GM23338 (cell line): ENCODE data around the gene EXOC3. TPM values are rescaled to one million over a fixed set of nuclear protein-coding genes. Genes with fewer than 3 reads are reported as not detected.

Experiments used
- ATAC-seq: fragments of 200-7000 bp; cut with Tn5 transposase; 3 replicates; pipeline ENCODE4 v1.9.1; 2020
- DNase-seq: peaks from one replicate; pipeline ENCODE4 v3.0.0-alpha.2; 2015; ENCODE audit warnings: low spot score
- H2AFZ ChIP-seq: fragments of 200-600 bp; sonication (generic); 2 replicates; pipeline ENCODE4 v1.8.0; 2016; ENCODE audit warnings: antibody characterized with exemption, mild to moderate bottlenecking, moderate library complexity
- H3F3A ChIP-seq: fragments of 200-600 bp; sonication (generic); replicated peaks from 2 replicates; pipeline ENCODE4 v1.8.0; 2017; ENCODE audit warnings: antibody characterized with exemption, mixed run types, low read depth
- H3K27ac ChIP-seq: fragments of 200-600 bp; sonication (generic); 2 replicates; pipeline ENCODE4 v1.6.1; 2016; ENCODE audit warnings: low read depth
- H3K27me3 ChIP-seq: fragments of 200-600 bp; sonication (generic); 2 replicates; pipeline ENCODE4 v1.8.0; 2016; ENCODE audit warnings: mild to moderate bottlenecking, mixed run types, moderate library complexity; ENCODE audit not compliant: insufficient read depth
- H3K36me3 ChIP-seq: fragments of 200-600 bp; sonication (generic); 2 replicates; pipeline ENCODE4 v1.8.0; 2016; ENCODE audit warnings: mild to moderate bottlenecking; ENCODE audit not compliant: insufficient read depth
- H3K4me1 ChIP-seq: fragments of 200-600 bp; sonication (generic); 2 replicates; pipeline ENCODE4 v1.8.0; 2016; ENCODE audit warnings: mild to moderate bottlenecking, moderate library complexity; ENCODE audit not compliant: insufficient read depth
- H3K4me2 ChIP-seq: fragments of 200-600 bp; sonication (generic); 2 replicates; pipeline ENCODE4 v1.7.1; 2017; ENCODE audit warnings: mixed run types
- H3K4me3 ChIP-seq: fragments of 200-600 bp; sonication (generic); 2 replicates; pipeline ENCODE4 v1.6.1; 2016; ENCODE audit warnings: mixed run types
- H3K79me2 ChIP-seq: fragments of 200-600 bp; sonication (generic); replicated peaks from 2 replicates; pipeline ENCODE4 v1.8.0; 2017; ENCODE audit warnings: mild to moderate bottlenecking; ENCODE audit not compliant: insufficient read depth
- H3K9me2 ChIP-seq: fragments of 200-600 bp; sonication (generic); 2 replicates; pipeline ENCODE4 v1.8.0; 2017; ENCODE audit not compliant: insufficient read depth
- H4K20me1 ChIP-seq: fragments of 200-600 bp; sonication (generic); replicated peaks from 2 replicates; pipeline ENCODE4 v1.8.0; 2017; ENCODE audit warnings: mild to moderate bottlenecking; ENCODE audit not compliant: insufficient read depth
- H3K27ac Mint-ChIP-seq: 2 replicates; pipeline ENCODE4 v1.8.0; 2020; ENCODE audit warnings: inconsistent platforms, mild to moderate bottlenecking, moderate library complexity, mixed read lengths
- H3K27me3 Mint-ChIP-seq: 3 replicates; pipeline ENCODE4 v1.8.0; 2022; ENCODE audit warnings: low read depth, mild to moderate bottlenecking, moderate library complexity, mixed read lengths, inconsistent platforms; ENCODE audit not compliant: insufficient read depth, poor library complexity
- H3K36me3 Mint-ChIP-seq: 3 replicates; pipeline ENCODE4 v1.8.0; 2021; ENCODE audit warnings: low read depth, mild to moderate bottlenecking, inconsistent platforms, moderate library complexity, mixed read lengths
- H3K4me1 Mint-ChIP-seq: 3 replicates; pipeline ENCODE4 v1.8.0; 2020; ENCODE audit warnings: mild to moderate bottlenecking, inconsistent platforms, mixed read lengths
- H3K4me3 Mint-ChIP-seq: 3 replicates; pipeline ENCODE4 v1.8.0; 2021; ENCODE audit warnings: moderate library complexity, mild to moderate bottlenecking, inconsistent platforms, mixed read lengths
- H3K9me3 Mint-ChIP-seq: 3 replicates; pipeline ENCODE4 v1.8.0; 2020; ENCODE audit warnings: moderate library complexity, mild to moderate bottlenecking, inconsistent platforms, mixed read lengths
- CREB1 ChIP-seq: fragments of 250-450 bp; sonication (Bioruptor Pico); IDR thresholded peaks from 2 replicates; pipeline ENCODE4 v1.5.0; 2020; ENCODE audit warnings: low read depth, mild to moderate bottlenecking, moderate library complexity
- EZH2 ChIP-seq: fragments of 200-600 bp; sonication (generic); IDR thresholded peaks from one replicate; pipeline ENCODE4 v1.8.0; 2017; ENCODE audit warnings: antibody characterized with exemption, mild to moderate bottlenecking, low read depth; ENCODE audit not compliant: unreplicated experiment
- EZH2phosphoT487 ChIP-seq: fragments of 200-600 bp; sonication (generic); IDR thresholded peaks from one replicate; pipeline ENCODE4 v1.8.1; 2018; ENCODE audit warnings: antibody characterized with exemption; ENCODE audit not compliant: unreplicated experiment
- JUNB ChIP-seq: IDR thresholded peaks from one replicate; pipeline ENCODE4 v1.6.1; 2016; ENCODE audit warnings: antibody characterized with exemption; ENCODE audit not compliant: unreplicated experiment
- NANOG ChIP-seq: IDR thresholded peaks from 2 replicates; pipeline ENCODE4 v1.6.1; 2016; ENCODE audit warnings: antibody characterized with exemption, borderline replicate concordance
- POLR2AphosphoS5 ChIP-seq: IDR thresholded peaks from 2 replicates; pipeline ENCODE4 v1.6.1; 2016; ENCODE audit warnings: antibody characterized with exemption, low read depth
- STAT1 ChIP-seq: IDR thresholded peaks from one replicate; pipeline ENCODE4 v1.6.1; 2016; ENCODE audit warnings: antibody characterized with exemption; ENCODE audit not compliant: unreplicated experiment
- ZNF114 ChIP-seq: fragments of 250-450 bp; sonication (Bioruptor Pico); IDR thresholded peaks from 2 replicates; pipeline ENCODE4 v1.5.0; 2020; ENCODE audit warnings: mild to moderate bottlenecking, moderate library complexity
- ZNF331 ChIP-seq: fragments of 250-450 bp; sonication (Bioruptor Pico); IDR thresholded peaks from 2 replicates; pipeline ENCODE4 v1.5.0; 2020; ENCODE audit warnings: low read depth, mild to moderate bottlenecking, moderate library complexity
- polyA plus RNA-seq: library from polyadenylated mRNA; unstranded; fragments of >200 nt; fragmentation: Nextera tagmentation; extraction: Ambion mirVana; gene quantifications from 2 replicates; pipeline ENCODE4 v1.2.1, GENCODE V29; 2016
- total RNA-seq: library from RNA; depleted of rRNA; stranded (reverse); fragments of >200 nt; shearing (Covaris generic); gene quantifications from 2 replicates; pipeline ENCODE4 v1.2.3, GENCODE V29; 2014
- TF ChIP-seq, protein P1 (sequence below): IDR thresholded peaks from 2 replicates; pipeline ENCODE4 v1.6.1; 2016; ENCODE audit warnings: antibody characterized with exemption
- TF ChIP-seq, protein P2 (sequence below): fragments of 250-450 bp; sonication (Bioruptor Pico); IDR thresholded peaks from 2 replicates; pipeline ENCODE4 v1.5.0; 2020; ENCODE audit warnings: mild to moderate bottlenecking, moderate library complexity
- TF ChIP-seq, protein P3 (sequence below): IDR thresholded peaks from one replicate; pipeline ENCODE4 v1.6.1; 2018; ENCODE audit warnings: antibody characterized with exemption; ENCODE audit not compliant: unreplicated experiment
- TF ChIP-seq, protein P4 (sequence below), 2 experiments: fragments of 200-600 bp in 1 of 2; sonication (generic) in 1 of 2; conservative IDR thresholded peaks; 2 replicates each; pipeline versions ENCODE4 v1.5.1 to v1.6.1; 2016 to 2017; ENCODE audit warnings: antibody characterized with exemption in 2 of 2, low read depth in 2 of 2, mild to moderate bottlenecking in 2 of 2, moderate library complexity in 1 of 2

Gene EXOC3
- total and polyA plus RNA-seq, 2 experiments from 2014 or later = 13.4 to 31.6 TPM

DNA sequence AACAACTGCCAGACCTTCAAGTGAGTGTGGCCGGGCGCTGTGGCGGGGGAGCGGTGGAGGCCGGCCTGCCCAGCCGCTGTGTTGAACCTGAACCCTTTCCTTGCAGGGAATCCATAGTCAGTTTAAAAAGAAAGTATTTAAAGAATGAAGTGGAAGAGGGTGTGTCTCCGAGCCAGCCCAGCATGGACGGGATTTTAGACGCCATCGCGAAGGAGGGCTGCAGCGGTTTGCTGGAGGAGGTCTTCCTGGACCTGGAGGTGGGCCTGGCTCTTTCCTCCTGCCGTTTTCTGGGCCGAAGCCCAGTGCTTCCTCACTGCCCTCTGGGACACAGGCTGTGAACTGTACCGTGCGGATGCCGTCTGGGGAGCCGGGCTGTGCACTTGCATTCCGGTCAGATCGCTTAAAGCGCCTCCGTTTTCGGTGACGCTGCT lies 19.1 kb downstream of the EXOC3 start:
- Mint-ChIP-seq H3K36me3 (peaks cover 37% of the 10 kb centered on the region), H3K4me3 (no peak overlapping the region), H3K27me3 (no peaks in the 10 kb centered on the region), H3K27ac (no peak overlapping the region), H3K4me1 (no peaks in the 10 kb centered on the region), H3K9me3 (no peaks in the 10 kb centered on the region)
- Histone ChIP-seq H3F3A (no peaks in the 10 kb centered on the region), H3K9me2 (no peaks in the 10 kb centered on the region), H3K4me3 (no peak overlapping the region), H3K79me2 (no peaks in the 10 kb centered on the region), H2AFZ (no peak overlapping the region), H3K4me1 (no peaks in the 10 kb centered on the region), H3K27ac (no peak overlapping the region), H3K27me3 (no peaks in the 10 kb centered on the region), H3K4me2 (no peak overlapping the region), H4K20me1 (no peaks in the 10 kb centered on the region), H3K36me3 (peaks cover 20% of the 10 kb centered on the region; the same call in 1 of the 2 replicates)
- no peak for ATAC-seq
- TF ChIP-seq EZH2phosphoT487 = no peak
- TF ChIP-seq EZH2 = no peak
- TF ChIP-seq, protein P1, sequence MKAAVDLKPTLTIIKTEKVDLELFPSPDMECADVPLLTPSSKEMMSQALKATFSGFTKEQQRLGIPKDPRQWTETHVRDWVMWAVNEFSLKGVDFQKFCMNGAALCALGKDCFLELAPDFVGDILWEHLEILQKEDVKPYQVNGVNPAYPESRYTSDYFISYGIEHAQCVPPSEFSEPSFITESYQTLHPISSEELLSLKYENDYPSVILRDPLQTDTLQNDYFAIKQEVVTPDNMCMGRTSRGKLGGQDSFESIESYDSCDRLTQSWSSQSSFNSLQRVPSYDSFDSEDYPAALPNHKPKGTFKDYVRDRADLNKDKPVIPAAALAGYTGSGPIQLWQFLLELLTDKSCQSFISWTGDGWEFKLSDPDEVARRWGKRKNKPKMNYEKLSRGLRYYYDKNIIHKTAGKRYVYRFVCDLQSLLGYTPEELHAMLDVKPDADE = no peak
- TF ChIP-seq JUNB = no peak
- no peak for TF ChIP-seq NANOG
- TF ChIP-seq STAT1 = no peak
- TF ChIP-seq, protein P2, sequence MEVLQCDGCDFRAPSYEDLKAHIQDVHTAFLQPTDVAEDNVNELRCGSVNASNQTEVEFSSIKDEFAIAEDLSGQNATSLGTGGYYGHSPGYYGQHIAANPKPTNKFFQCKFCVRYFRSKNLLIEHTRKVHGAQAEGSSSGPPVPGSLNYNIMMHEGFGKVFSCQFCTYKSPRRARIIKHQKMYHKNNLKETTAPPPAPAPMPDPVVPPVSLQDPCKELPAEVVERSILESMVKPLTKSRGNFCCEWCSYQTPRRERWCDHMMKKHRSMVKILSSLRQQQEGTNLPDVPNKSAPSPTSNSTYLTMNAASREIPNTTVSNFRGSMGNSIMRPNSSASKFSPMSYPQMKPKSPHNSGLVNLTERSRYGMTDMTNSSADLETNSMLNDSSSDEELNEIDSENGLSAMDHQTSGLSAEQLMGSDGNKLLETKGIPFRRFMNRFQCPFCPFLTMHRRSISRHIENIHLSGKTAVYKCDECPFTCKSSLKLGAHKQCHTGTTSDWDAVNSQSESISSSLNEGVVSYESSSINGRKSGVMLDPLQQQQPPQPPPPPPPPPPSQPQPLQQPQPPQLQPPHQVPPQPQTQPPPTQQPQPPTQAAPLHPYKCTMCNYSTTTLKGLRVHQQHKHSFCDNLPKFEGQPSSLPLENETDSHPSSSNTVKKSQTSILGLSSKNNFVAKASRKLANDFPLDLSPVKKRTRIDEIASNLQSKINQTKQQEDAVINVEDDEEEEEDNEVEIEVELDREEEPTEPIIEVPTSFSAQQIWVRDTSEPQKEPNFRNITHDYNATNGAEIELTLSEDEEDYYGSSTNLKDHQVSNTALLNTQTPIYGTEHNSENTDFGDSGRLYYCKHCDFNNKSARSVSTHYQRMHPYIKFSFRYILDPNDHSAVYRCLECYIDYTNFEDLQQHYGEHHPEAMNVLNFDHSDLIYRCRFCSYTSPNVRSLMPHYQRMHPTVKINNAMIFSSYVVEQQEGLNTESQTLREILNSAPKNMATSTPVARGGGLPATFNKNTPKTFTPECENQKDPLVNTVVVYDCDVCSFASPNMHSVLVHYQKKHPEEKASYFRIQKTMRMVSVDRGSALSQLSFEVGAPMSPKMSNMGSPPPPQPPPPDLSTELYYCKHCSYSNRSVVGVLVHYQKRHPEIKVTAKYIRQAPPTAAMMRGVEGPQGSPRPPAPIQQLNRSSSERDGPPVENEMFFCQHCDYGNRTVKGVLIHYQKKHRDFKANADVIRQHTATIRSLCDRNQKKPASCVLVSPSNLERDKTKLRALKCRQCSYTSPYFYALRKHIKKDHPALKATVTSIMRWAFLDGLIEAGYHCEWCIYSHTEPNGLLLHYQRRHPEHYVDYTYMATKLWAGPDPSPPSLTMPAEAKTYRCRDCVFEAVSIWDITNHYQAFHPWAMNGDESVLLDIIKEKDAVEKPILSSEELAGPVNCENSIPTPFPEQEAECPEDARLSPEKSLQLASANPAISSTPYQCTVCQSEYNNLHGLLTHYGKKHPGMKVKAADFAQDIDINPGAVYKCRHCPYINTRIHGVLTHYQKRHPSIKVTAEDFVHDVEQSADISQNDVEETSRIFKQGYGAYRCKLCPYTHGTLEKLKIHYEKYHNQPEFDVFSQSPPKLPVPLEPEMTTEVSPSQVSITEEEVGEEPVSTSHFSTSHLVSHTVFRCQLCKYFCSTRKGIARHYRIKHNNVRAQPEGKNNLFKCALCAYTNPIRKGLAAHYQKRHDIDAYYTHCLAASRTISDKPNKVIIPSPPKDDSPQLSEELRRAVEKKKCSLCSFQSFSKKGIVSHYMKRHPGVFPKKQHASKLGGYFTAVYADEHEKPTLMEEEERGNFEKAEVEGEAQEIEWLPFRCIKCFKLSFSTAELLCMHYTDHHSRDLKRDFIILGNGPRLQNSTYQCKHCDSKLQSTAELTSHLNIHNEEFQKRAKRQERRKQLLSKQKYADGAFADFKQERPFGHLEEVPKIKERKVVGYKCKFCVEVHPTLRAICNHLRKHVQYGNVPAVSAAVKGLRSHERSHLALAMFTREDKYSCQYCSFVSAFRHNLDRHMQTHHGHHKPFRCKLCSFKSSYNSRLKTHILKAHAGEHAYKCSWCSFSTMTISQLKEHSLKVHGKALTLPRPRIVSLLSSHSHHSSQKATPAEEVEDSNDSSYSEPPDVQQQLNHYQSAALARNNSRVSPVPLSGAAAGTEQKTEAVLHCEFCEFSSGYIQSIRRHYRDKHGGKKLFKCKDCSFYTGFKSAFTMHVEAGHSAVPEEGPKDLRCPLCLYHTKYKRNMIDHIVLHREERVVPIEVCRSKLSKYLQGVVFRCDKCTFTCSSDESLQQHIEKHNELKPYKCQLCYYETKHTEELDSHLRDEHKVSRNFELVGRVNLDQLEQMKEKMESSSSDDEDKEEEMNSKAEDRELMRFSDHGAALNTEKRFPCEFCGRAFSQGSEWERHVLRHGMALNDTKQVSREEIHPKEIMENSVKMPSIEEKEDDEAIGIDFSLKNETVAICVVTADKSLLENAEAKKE (CRISPR knock-in tag) = no peak
- TF ChIP-seq, protein P3, sequence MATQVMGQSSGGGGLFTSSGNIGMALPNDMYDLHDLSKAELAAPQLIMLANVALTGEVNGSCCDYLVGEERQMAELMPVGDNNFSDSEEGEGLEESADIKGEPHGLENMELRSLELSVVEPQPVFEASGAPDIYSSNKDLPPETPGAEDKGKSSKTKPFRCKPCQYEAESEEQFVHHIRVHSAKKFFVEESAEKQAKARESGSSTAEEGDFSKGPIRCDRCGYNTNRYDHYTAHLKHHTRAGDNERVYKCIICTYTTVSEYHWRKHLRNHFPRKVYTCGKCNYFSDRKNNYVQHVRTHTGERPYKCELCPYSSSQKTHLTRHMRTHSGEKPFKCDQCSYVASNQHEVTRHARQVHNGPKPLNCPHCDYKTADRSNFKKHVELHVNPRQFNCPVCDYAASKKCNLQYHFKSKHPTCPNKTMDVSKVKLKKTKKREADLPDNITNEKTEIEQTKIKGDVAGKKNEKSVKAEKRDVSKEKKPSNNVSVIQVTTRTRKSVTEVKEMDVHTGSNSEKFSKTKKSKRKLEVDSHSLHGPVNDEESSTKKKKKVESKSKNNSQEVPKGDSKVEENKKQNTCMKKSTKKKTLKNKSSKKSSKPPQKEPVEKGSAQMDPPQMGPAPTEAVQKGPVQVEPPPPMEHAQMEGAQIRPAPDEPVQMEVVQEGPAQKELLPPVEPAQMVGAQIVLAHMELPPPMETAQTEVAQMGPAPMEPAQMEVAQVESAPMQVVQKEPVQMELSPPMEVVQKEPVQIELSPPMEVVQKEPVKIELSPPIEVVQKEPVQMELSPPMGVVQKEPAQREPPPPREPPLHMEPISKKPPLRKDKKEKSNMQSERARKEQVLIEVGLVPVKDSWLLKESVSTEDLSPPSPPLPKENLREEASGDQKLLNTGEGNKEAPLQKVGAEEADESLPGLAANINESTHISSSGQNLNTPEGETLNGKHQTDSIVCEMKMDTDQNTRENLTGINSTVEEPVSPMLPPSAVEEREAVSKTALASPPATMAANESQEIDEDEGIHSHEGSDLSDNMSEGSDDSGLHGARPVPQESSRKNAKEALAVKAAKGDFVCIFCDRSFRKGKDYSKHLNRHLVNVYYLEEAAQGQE = no peak
- TF ChIP-seq, protein P4, sequence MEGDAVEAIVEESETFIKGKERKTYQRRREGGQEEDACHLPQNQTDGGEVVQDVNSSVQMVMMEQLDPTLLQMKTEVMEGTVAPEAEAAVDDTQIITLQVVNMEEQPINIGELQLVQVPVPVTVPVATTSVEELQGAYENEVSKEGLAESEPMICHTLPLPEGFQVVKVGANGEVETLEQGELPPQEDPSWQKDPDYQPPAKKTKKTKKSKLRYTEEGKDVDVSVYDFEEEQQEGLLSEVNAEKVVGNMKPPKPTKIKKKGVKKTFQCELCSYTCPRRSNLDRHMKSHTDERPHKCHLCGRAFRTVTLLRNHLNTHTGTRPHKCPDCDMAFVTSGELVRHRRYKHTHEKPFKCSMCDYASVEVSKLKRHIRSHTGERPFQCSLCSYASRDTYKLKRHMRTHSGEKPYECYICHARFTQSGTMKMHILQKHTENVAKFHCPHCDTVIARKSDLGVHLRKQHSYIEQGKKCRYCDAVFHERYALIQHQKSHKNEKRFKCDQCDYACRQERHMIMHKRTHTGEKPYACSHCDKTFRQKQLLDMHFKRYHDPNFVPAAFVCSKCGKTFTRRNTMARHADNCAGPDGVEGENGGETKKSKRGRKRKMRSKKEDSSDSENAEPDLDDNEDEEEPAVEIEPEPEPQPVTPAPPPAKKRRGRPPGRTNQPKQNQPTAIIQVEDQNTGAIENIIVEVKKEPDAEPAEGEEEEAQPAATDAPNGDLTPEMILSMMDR (conservative IDR thresholded peaks at IDR 0.05; ENCODE audit: low read depth in 2 of 2) = no peak
- no peak for TF ChIP-seq POLR2AphosphoS5
- TF ChIP-seq CREB1 = no peak
- no peak for TF ChIP-seq ZNF114
- no peak for TF ChIP-seq ZNF331
- DNase-seq = no peak
